ENCODE measurements around the gene UPF2. TPM values are rescaled to one million over a fixed set of nuclear protein-coding genes. Genes with fewer than 3 reads are reported as not detected.

UPF2 gene
- total and polyA plus RNA-seq, 4 donors: 6.6 to 19.6 (median 16.4) TPM

DNA sequence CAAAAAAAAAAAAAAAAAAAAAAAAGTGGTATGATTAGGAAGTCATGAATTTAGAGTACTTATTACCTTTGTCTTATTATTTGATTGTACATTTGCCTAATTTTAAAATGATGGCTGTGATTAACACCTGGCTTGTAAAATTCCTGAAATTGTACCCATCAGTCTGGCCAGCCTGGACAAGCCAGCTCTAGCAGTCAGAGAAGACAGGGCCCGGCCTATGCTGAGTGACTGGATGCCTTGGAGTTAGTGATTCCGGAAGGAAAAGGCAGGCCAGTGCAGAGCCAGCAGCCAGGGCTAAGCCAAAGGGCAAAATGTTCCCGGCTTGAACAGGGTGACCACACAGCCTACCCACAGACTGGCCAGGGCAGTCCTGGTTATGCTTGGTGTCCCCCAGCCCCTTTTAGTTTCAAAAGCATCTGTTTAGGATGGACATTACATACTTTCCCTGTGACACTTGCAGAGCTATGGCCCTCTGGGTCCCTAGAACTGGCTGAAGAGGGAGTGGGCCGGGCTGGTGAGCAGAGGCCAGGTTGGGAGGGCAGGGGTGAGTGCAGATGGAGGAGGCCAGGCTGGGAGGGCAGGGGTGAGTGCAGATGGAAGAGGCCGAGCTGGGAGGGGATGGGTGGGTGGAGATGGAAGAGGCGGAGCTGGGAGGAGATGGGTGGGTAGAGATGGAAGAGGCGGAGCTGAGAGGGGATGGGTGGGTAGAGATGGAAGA lies 157.7 kb downstream of the UPF2 start:
- Histone ChIP-seq H3K36me3 (ENCODE audit: control insufficient read depth in 4 of 4, insufficient read depth in 3 of 4, low read depth in 1 of 4, low read length in 3 of 4) (no peaks in the 10 kb centered on the region), H3K27me3 (ENCODE audit: control insufficient read depth in 4 of 4, insufficient read depth in 4 of 4, low read length in 3 of 4) (no peaks in the 10 kb centered on the region), H3K9ac (ENCODE audit: low read depth in 1 of 2, low read length in 2 of 2) (no peak overlapping the region), H3K4me3 (ENCODE audit: low read depth in 1 of 3, low read length in 3 of 3) (no peak overlapping the region), H3K4me1 (ENCODE audit: control insufficient read depth in 4 of 4, insufficient read depth in 4 of 4, low read length in 3 of 4) (no peaks in the 10 kb centered on the region), H3K27ac (ENCODE audit: low read depth in 1 of 2, low read length in 2 of 2) (no peak overlapping the region), H3K9me3 (ENCODE audit: control insufficient read depth in 4 of 4, low read length in 3 of 4) (no peaks in the 10 kb centered on the region)
- DNase-seq (ENCODE audit: low spot score): no peak
- TF ChIP-seq YY1 (IDR thresholded peaks at IDR 0.05) (no peak), SP1 (IDR thresholded peaks at IDR 0.05) (no peak), FOXA1 (IDR thresholded peaks at IDR 0.05) (no peak), GABPA (IDR thresholded peaks at IDR 0.05 in 1 of 2, conservative IDR thresholded peaks at IDR 0.05 in 1 of 2) (no peak)
- TF ChIP-seq, protein P1, sequence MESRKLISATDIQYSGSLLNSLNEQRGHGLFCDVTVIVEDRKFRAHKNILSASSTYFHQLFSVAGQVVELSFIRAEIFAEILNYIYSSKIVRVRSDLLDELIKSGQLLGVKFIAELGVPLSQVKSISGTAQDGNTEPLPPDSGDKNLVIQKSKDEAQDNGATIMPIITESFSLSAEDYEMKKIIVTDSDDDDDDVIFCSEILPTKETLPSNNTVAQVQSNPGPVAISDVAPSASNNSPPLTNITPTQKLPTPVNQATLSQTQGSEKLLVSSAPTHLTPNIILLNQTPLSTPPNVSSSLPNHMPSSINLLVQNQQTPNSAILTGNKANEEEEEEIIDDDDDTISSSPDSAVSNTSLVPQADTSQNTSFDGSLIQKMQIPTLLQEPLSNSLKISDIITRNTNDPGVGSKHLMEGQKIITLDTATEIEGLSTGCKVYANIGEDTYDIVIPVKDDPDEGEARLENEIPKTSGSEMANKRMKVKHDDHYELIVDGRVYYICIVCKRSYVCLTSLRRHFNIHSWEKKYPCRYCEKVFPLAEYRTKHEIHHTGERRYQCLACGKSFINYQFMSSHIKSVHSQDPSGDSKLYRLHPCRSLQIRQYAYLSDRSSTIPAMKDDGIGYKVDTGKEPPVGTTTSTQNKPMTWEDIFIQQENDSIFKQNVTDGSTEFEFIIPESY (IDR thresholded peaks at IDR 0.05): no peak
- TF ChIP-seq, protein P2, sequence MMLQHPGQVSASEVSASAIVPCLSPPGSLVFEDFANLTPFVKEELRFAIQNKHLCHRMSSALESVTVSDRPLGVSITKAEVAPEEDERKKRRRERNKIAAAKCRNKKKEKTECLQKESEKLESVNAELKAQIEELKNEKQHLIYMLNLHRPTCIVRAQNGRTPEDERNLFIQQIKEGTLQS (IDR thresholded peaks at IDR 0.05): no peak
- TF ChIP-seq, protein P3, sequence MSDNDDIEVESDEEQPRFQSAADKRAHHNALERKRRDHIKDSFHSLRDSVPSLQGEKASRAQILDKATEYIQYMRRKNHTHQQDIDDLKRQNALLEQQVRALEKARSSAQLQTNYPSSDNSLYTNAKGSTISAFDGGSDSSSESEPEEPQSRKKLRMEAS (IDR thresholded peaks at IDR 0.05): no peak
- WGBS: 79% methylated on average over 7 of the region's 7 CpGs

DNA sequence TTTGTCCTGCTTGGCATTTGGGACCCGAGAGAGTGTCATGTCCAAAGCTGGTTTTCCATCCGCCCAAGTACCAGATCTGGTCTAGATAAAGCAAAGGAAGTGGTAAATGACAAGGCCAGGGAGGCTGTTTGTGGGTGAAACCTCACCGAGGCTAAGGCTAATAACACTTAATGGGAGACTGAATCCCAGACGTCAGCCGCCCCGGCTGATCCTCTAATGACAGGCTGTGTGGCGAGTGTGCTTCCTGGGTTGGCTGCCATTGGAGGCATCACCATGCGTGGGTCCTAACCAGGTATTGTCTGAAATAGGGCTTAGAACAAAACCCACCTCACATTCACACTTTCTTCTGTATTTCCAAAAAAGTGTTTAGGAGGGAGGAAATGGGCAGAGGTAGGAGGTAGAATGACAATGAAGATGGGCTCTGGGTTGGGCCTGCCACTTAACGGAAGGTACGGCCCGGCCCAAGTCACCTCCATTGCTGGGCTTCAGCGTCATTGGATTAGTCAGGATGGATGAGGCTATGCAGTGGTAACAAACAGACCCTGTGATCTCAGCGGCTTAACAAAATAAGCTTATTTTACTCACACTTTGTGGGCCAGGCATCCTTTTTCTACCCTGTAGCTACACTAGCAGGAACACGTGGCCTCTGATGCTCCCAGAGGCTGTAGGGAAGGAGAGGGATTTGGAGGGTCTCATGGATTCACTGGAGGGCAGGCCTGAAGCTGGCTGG lies 159.8 kb downstream of the UPF2 start:
- Histone ChIP-seq H3K9ac (ENCODE audit: low read depth in 1 of 2, low read length in 2 of 2) (no peak overlapping the region), H3K9me3 (ENCODE audit: control insufficient read depth in 4 of 4, low read length in 3 of 4) (no peaks in the 10 kb centered on the region), H3K27ac (ENCODE audit: low read depth in 1 of 2, low read length in 2 of 2) (no peak overlapping the region), H3K36me3 (ENCODE audit: control insufficient read depth in 4 of 4, insufficient read depth in 3 of 4, low read depth in 1 of 4, low read length in 3 of 4) (no peaks in the 10 kb centered on the region), H3K27me3 (ENCODE audit: control insufficient read depth in 4 of 4, insufficient read depth in 4 of 4, low read length in 3 of 4) (no peaks in the 10 kb centered on the region), H3K4me3 (ENCODE audit: low read depth in 1 of 3, low read length in 3 of 3) (no peak overlapping the region), H3K4me1 (ENCODE audit: control insufficient read depth in 4 of 4, insufficient read depth in 4 of 4, low read length in 3 of 4) (no peaks in the 10 kb centered on the region)
- TF ChIP-seq RXRA (IDR thresholded peaks at IDR 0.05) (no peak), NR2F2 (IDR thresholded peaks at IDR 0.05) (no peak), YY1 (IDR thresholded peaks at IDR 0.05) (no peak), GABPA (IDR thresholded peaks at IDR 0.05 in 1 of 2, conservative IDR thresholded peaks at IDR 0.05 in 1 of 2) (no peak), FOXA1 (IDR thresholded peaks at IDR 0.05) (no peak), RAD21 (IDR thresholded peaks at IDR 0.05) (no peak), EGR1 (IDR thresholded peaks at IDR 0.05; ENCODE audit: low read depth in 2 of 2) (no peak)
- TF ChIP-seq, protein P2 (IDR thresholded peaks at IDR 0.05): no peak
- TF ChIP-seq, protein P4, sequence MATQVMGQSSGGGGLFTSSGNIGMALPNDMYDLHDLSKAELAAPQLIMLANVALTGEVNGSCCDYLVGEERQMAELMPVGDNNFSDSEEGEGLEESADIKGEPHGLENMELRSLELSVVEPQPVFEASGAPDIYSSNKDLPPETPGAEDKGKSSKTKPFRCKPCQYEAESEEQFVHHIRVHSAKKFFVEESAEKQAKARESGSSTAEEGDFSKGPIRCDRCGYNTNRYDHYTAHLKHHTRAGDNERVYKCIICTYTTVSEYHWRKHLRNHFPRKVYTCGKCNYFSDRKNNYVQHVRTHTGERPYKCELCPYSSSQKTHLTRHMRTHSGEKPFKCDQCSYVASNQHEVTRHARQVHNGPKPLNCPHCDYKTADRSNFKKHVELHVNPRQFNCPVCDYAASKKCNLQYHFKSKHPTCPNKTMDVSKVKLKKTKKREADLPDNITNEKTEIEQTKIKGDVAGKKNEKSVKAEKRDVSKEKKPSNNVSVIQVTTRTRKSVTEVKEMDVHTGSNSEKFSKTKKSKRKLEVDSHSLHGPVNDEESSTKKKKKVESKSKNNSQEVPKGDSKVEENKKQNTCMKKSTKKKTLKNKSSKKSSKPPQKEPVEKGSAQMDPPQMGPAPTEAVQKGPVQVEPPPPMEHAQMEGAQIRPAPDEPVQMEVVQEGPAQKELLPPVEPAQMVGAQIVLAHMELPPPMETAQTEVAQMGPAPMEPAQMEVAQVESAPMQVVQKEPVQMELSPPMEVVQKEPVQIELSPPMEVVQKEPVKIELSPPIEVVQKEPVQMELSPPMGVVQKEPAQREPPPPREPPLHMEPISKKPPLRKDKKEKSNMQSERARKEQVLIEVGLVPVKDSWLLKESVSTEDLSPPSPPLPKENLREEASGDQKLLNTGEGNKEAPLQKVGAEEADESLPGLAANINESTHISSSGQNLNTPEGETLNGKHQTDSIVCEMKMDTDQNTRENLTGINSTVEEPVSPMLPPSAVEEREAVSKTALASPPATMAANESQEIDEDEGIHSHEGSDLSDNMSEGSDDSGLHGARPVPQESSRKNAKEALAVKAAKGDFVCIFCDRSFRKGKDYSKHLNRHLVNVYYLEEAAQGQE (IDR thresholded peaks at IDR 0.05): no peak
- DNase-seq (ENCODE audit: low spot score): no peak
- 95% methylated on average over 14 of the region's 14 CpGs for WGBS
